ENCODE measurements around the gene ST3GAL6.

The ST3GAL6 gene

GRCh38 chr3:98763076-98763475 is at the start of gene ST3GAL6:
Gene ST3GAL6 (plus strand): TSS chr3:98763340. CDS start chr3:98768441, 5,101 bp downstream.
- no peak for DNase-seq (ENCODE audit: low read depth in 2 of 2)

GRCh38 chr3:98713984-98714383 is 49.2 kb upstream of the ST3GAL6 start:
- no peak for DNase-seq (ENCODE audit: low read depth in 2 of 2)

- DNase-seq (ENCODE audit: low read depth in 2 of 2): no peak
These were observed 45.6 kb upstream of the ST3GAL6 start for GRCh38 chr3:98717584-98717983.

GRCh38 chr3:98718730-98719129 is 44.4 kb upstream of the ST3GAL6 start:
- DNase-seq (ENCODE audit: low read depth in 2 of 2): no peak

DNA sequence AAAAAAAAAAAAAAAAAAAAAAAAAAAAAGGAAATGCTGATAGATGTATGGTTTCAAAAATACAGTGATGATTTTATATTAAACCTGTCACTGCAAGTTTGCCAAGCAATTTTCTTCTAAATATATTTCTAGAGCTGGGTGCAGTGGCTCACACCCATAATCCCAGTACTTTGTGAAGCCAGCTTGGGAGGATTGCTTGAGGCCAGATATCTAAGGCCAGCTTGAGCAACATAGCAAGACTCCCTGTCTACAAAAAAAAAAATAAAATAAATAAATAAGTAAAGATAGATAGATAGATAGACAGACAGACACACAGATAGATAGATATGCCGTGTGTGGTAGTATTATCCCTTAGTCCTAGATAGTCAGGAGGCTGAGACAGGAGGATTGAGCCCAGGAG is 41.4 kb upstream of the ST3GAL6 start:
- no peak for DNase-seq (ENCODE audit: low read depth in 2 of 2)

- DNase-seq (ENCODE audit: low read depth in 2 of 2): no peak
These were observed 40.8 kb upstream of the ST3GAL6 start for GRCh38 chr3:98722389-98722788.

- no peak for DNase-seq (ENCODE audit: low read depth in 2 of 2)
These were observed 37.8 kb upstream of the ST3GAL6 start for GRCh38 chr3:98725352-98725751.

DNA sequence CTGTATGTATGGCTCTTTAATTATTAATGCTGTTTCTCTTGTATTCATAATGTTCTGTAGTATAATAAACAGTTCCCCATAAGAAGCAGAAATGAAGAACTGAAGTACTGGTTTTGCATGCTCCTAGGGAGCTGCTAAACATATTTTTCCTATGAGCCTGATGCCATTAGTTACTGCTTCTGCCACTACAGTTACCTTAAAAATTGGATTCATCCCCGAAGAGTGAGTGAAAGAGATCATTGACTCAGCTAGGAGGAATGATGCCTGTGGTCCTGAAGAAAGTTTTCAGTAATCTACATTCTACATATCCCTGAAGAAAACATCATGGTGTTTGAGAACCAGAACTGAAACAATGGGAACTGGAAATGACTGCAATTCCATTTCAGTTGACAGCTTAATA is 37.1 kb upstream of the ST3GAL6 start:
- no peak for DNase-seq (ENCODE audit: low read depth in 2 of 2)

GRCh38 chr3:98727638-98728037 is 35.5 kb upstream of the ST3GAL6 start:
- no peak for DNase-seq (ENCODE audit: low read depth in 2 of 2)

- DNase-seq (ENCODE audit: low read depth in 2 of 2): no peak
These were observed 34.5 kb upstream of the ST3GAL6 start for GRCh38 chr3:98728672-98729071.

DNA sequence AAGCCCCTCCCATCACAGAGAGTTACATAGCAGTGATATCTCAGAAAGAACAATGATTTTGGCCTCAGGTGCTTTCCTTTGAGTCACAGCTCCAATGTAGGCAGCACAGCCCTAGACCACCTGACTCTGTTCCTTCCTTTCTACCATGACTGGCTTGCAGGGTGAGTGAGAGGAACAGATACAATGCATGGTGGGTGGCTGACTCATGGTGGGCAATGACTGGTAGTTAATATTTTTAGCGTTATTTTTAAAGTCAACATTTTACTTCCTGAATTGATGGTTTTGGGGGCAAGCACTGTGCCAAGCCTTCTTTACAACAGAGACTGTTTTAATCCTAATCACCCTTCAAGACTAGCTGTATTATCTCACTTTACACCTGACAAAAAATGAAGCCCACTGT is 32.8 kb upstream of the ST3GAL6 start:
- no peak for DNase-seq (ENCODE audit: low read depth in 2 of 2)

- no peak for DNase-seq (ENCODE audit: low read depth in 2 of 2)
These were observed 32.1 kb upstream of the ST3GAL6 start for GRCh38 chr3:98730886-98731537.

GRCh38 chr3:98731720-98732285 is 31.3 kb upstream of the ST3GAL6 start:
- DNase-seq (ENCODE audit: low read depth in 2 of 2): no peak

DNA sequence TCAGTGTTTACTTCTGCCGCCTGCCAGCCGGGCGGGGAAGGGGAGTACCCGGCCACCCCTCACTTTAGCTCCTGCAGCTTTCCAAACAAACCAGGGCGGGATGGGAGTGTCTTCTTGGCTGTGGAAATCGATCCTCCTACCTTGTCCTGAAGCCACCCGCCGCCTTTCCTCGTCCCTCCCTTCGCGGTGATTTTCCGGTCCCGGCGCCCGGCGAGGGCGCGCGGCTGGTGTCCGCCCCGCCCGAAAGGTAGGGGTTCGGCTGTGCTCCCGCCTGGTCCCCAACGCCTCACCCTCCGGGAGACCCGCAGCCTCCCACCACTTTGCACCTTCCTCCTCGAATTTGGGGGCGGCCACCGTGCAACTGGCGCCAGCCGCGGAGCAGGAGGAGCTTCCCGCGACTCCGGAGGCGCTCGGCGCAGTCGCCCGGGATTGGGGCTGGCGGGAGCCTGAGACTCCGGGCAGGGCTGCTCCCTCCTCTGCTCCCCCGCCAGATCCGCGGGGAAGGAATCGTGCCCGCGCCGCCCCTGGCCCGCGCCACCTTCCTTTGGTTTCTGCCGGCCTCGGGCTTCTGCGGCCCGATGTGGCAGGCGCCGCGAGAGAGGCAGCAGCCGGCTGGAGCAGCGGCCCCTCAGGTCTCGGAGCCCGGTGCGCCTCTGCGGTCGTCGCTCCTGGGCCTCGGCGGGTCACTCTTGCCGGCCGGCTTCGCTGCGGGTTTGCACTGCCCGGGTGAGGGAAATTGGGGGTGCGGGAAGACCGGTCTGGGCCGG is 30.7 kb upstream of the ST3GAL6 start:
- DNase-seq (ENCODE audit: low read depth in 2 of 2): no peak

DNA sequence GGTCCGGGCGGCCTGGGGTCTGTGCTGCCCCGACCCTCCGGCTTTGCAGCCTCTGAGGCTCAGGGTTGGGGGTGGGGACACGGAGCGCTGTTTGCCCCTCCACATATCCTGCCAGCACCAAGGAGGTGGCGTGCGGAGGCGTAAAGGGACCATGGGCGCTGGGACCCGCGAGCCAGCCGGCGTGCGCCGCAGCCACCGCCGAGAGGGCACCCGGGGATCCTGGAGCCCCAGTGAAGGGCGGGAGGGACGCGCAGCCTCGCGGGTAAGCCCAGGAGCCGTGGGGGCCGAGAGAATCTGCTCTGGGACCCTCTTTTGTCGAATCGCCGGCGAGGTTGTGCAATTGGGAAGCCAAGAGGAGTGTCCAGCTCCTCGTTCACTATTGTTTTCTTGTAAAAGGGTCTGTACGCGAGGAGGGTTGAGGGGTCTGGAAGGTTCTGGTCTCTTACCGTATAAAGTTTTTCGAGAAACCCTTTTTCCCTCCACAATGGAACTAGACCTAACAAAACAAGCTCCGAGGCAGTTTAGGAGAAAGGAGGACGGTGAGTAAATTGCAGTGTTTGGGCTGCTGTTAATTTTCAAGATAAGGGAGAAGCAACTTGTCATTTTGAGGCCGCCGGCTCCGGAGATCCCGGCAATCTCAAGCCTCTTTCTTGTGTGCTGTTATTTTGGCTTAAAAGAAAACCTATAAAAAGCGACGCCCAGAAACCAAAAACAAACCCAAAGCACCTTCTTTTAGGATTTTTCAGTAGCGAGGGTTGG is 29.9 kb upstream of the ST3GAL6 start:
- DNase-seq (ENCODE audit: low read depth in 2 of 2): no peak

GRCh38 chr3:98733812-98734281 is 29.3 kb upstream of the ST3GAL6 start:
- DNase-seq (ENCODE audit: low read depth in 2 of 2): no peak

- no peak for DNase-seq (ENCODE audit: low read depth in 2 of 2)
These were observed 28.8 kb upstream of the ST3GAL6 start for GRCh38 chr3:98734306-98734705.

DNA sequence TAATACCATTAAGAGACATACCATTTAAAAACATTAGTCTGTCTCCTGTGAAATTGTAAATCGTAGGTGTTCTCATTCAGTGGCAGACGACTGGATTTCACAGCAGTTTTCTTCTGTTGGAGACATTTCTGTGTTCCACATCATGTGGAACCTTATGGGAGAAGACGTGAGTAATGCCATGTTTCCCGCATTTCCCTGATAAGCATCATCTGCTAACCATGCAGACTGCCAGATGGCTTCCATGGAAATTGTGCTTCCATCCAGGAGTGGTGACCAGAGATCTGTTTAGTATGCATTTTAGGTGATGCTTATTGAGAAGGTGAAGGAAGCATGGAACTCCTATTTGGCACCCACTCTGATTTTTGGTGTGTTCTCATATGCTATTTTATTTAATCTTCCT is 28.4 kb upstream of the ST3GAL6 start:
- no peak for DNase-seq (ENCODE audit: low read depth in 2 of 2)

- no peak for DNase-seq (ENCODE audit: low read depth in 2 of 2)
These were observed 27.8 kb upstream of the ST3GAL6 start for GRCh38 chr3:98735296-98735695.

DNA sequence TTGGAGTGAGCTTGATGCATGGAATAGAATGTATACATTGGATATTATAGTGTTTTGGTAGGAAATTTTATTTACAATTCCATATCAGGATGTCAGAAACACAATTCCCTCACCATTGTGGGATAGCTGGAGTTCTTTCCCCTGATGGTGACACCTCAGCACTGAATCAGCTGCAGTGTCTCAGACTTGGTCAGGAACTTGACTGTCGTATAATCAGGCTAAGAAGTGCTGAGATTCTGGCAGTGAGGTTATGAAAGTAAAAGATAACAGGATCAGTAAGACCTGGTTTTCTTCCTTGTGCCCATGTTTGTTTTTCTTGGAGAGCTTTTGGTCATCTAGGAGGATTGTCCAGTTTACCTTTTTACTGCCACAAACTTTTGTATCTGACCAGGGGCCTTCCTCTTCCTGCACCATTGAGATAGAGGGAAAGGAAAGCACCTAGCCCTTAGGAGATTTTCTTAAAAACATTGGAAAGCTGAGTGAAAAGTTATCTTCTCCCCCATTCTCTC is 27.3 kb upstream of the ST3GAL6 start:
- DNase-seq (ENCODE audit: low read depth in 2 of 2): no peak

DNA sequence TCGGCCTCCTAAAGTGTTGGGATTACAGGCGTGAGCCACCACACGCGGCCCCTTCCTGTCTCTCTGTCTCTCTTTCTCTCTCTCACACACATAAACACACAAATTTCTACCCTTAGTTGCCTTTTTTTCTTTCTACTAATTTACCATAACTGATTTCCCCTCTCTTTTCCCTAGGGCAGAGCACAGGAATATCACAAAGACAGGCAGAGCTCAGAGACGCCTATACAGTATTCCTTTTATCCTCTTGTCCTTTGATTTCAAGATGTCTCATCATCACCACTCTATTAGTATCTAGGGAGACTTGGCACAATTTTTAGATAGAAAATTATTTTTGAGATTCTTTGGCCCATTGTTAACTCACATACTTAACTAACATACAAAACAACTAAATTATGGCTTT is 25.8 kb upstream of the ST3GAL6 start:
- DNase-seq (ENCODE audit: low read depth in 2 of 2): no peak

- DNase-seq (ENCODE audit: low read depth in 2 of 2): no peak
These were observed 23.9 kb upstream of the ST3GAL6 start for GRCh38 chr3:98739266-98739665.

All from stimulated activated CD8-positive, alpha-beta memory T cell treated with anti-CD3 and anti-CD28 coated beads, Interleukin-7, amount 100 ng/mL, for 1 hour (primary cell).